HepG2 (cell line): ENCODE results near the gene TTPAL. TPM values are rescaled to one million over a fixed set of nuclear protein-coding genes. Genes with fewer than 3 reads are reported as not detected.

Experiments used
- ARNT2 ChIP-seq: sonication (generic); formaldehyde crosslinking; IDR thresholded peaks from 2 replicates; pipeline ENCODE4 v1.8.0; 2022; ENCODE audit warnings: mild to moderate bottlenecking, low read depth, missing genetic modification reagents, moderate library complexity
- CENPX ChIP-seq: sonication (generic); formaldehyde crosslinking; IDR thresholded peaks from 2 replicates; pipeline ENCODE4 v1.9.0; 2021; ENCODE audit warnings: mild to moderate bottlenecking, missing genetic modification reagents, moderate library complexity
- EP300 ChIP-seq, 3 experiments: sonication (generic) in 1 of 3; formaldehyde crosslinking in 1 of 3; IDR thresholded peaks; 2 replicates each; pipeline versions ENCODE4 v1.5.1 to v1.6.1; 2011 to 2020; ENCODE audit warnings: low read depth in 2 of 3, low read length in 2 of 3, borderline replicate concordance in 1 of 3, improper control_type of control experiment in 1 of 3, mild to moderate bottlenecking in 1 of 3, missing genetic modification reagents in 1 of 3, moderate library complexity in 1 of 3
- JUNB ChIP-seq: sonication (generic); formaldehyde crosslinking; IDR thresholded peaks from 2 replicates; pipeline ENCODE4 v1.8.0; 2022; ENCODE audit warnings: missing genetic modification reagents, mild to moderate bottlenecking, borderline replicate concordance
- MYPOP ChIP-seq: sonication (generic); formaldehyde crosslinking; IDR thresholded peaks from 2 replicates; pipeline ENCODE4 v1.8.1; 2023; ENCODE audit warnings: mild to moderate bottlenecking, moderate library complexity, missing genetic modification reagents
- NRL ChIP-seq: sonication (generic); formaldehyde crosslinking; IDR thresholded peaks from 2 replicates; pipeline ENCODE4 v1.5.0; 2020; ENCODE audit warnings: missing genetic modification reagents, mild to moderate bottlenecking, moderate library complexity, borderline replicate concordance
- PRMT3 ChIP-seq: sonication (generic); formaldehyde crosslinking; IDR thresholded peaks from 2 replicates; pipeline ENCODE4 v1.8.1; 2022; ENCODE audit warnings: low read depth, mild to moderate bottlenecking, moderate library complexity, missing genetic modification reagents, borderline replicate concordance
- REPIN1 ChIP-seq: sonication (generic); formaldehyde crosslinking; IDR thresholded peaks from 2 replicates; pipeline ENCODE4 v1.8.0; 2022; ENCODE audit warnings: missing genetic modification reagents, low read depth, mild to moderate bottlenecking, borderline replicate concordance
- SMAD3 ChIP-seq: sonication (generic); formaldehyde crosslinking; IDR thresholded peaks from 2 replicates; pipeline ENCODE4 v1.4.0; 2020; ENCODE audit warnings: missing genetic modification reagents
- SSRP1 ChIP-seq: IDR thresholded peaks from 2 replicates; pipeline ENCODE4 v1.6.1; 2016; ENCODE audit warnings: control low read depth
- ZBTB2 ChIP-seq: sonication (generic); formaldehyde crosslinking; IDR thresholded peaks from 2 replicates; pipeline ENCODE4 v1.8.0; 2022; ENCODE audit warnings: low read depth, missing genetic modification reagents
- ZNF430 ChIP-seq: sonication (generic); formaldehyde crosslinking; IDR thresholded peaks from 2 replicates; pipeline ENCODE4 v1.9.0; 2021; ENCODE audit warnings: mild to moderate bottlenecking, missing genetic modification reagents
- ZNF777 ChIP-seq: sonication (generic); formaldehyde crosslinking; IDR thresholded peaks from 2 replicates; pipeline ENCODE4 v1.4.0; 2020; ENCODE audit warnings: missing genetic modification reagents
- ZNF816 ChIP-seq: sonication (generic); formaldehyde crosslinking; IDR thresholded peaks from 2 replicates; pipeline ENCODE4 v1.8.0; 2022; ENCODE audit warnings: missing genetic modification reagents, mild to moderate bottlenecking, borderline replicate concordance
- polyA plus RNA-seq, 8 experiments: library from polyadenylated mRNA; depleted of rRNA in 3 of 8; stranded (reverse) in 7 of 8; unstranded in 1 of 8; fragments of >200 nt; fragmentation: Illumina TruSeq in 4 of 8; extraction: Trizol in 4 of 8; gene quantifications; 2 replicates each; pipeline versions ENCODE4 v1.2.1 to v1.2.3, GENCODE V29; 2011 to 2016; ENCODE audit warnings: low read depth in 4 of 8, missing spikeins in 1 of 8, mixed read lengths in 1 of 8; ENCODE audit not compliant: insufficient read depth in 1 of 8
- total RNA-seq, 5 experiments: library from RNA; depleted of rRNA; stranded (reverse); fragments of >200 nt; fragmentation: Illumina TruSeq; extraction: Trizol; gene quantifications; 2 replicates each; pipeline ENCODE4 v1.2.3, GENCODE V29; 2016; ENCODE audit warnings: low read depth in 1 of 5
- TF ChIP-seq, protein P1 (sequence below): sonication (generic); formaldehyde crosslinking; IDR thresholded peaks from 2 replicates; pipeline ENCODE4 v1.9.0; 2022; ENCODE audit warnings: missing genetic modification reagents, mild to moderate bottlenecking, borderline replicate concordance
- TF ChIP-seq, protein P2 (sequence below): IDR thresholded peaks from 2 replicates; pipeline ENCODE4 v1.6.1; 2012; ENCODE audit warnings: inconsistent platforms
- TF ChIP-seq, protein P3 (sequence below): sonication (generic); formaldehyde crosslinking; IDR thresholded peaks from 2 replicates; pipeline ENCODE4 v1.4.0; 2020; ENCODE audit warnings: missing genetic modification reagents
- TF ChIP-seq, protein P4 (sequence below): sonication (generic); formaldehyde crosslinking; conservative IDR thresholded peaks from 2 replicates; pipeline ENCODE4 v1.8.0; 2022; ENCODE audit warnings: missing genetic modification reagents

The TTPAL gene
- total and polyA plus RNA-seq, 2 of the 13 experiments (the other 11 are each of a cell fraction or from before 2014, with no cell fraction given), result 4.3 to 18.8 TPM

DNA sequence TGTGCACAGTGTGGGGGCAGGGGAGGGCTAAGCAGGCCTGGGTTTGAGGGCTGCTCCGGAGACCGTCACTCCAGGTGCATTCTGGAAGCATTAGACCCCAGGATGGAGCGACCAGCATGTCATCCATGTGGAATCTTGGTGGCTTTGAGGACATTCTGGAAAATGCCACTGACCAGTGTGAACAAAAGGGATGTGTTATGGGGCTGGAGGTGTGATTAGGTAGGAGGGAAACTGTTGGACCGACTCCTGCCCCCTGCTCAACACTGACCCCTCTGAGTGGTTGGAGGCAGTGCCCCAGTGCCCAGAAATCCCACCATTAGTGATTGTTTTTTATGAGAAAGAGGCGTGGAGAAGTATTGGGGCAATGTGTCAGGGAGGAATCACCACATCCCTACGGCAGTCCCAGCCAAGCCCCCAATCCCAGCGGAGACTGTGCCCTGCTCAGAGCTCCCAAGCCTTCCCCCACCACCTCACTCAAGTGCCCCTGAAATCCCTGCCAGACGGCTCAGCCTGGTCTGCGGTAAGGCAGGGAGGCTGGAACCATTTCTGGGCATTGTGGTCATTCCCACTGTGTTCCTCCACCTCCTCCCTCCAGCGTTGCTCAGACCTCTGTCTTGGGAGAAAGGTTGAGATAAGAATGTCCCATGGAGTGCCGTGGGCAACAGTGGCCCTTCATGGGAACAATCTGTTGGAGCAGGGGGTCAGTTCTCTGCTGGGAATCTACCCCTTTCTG is 44.0 kb upstream of the TTPAL start (continued):
- TF ChIP-seq, protein P1, sequence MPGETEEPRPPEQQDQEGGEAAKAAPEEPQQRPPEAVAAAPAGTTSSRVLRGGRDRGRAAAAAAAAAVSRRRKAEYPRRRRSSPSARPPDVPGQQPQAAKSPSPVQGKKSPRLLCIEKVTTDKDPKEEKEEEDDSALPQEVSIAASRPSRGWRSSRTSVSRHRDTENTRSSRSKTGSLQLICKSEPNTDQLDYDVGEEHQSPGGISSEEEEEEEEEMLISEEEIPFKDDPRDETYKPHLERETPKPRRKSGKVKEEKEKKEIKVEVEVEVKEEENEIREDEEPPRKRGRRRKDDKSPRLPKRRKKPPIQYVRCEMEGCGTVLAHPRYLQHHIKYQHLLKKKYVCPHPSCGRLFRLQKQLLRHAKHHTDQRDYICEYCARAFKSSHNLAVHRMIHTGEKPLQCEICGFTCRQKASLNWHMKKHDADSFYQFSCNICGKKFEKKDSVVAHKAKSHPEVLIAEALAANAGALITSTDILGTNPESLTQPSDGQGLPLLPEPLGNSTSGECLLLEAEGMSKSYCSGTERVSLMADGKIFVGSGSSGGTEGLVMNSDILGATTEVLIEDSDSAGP (CRISPR knock-in tag), result peak; percentile 87
- TF ChIP-seq ZNF816 (CRISPR knock-in tag), result peak; percentile 17; the same call in 1 of the 2 replicates
- TF ChIP-seq ZNF777 (CRISPR knock-in tag), result 0 out of 2 replicates have a peak, but pooled peaks have one; percentile 49
- TF ChIP-seq, protein P2, sequence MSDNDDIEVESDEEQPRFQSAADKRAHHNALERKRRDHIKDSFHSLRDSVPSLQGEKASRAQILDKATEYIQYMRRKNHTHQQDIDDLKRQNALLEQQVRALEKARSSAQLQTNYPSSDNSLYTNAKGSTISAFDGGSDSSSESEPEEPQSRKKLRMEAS, result peak; percentile 80
- peak; percentile 43; the same call in 1 of the 2 replicates for TF ChIP-seq JUNB (CRISPR knock-in tag)
- TF ChIP-seq SSRP1 (CRISPR knock-in tag), result peak; percentile 97
- TF ChIP-seq ZBTB2 (CRISPR knock-in tag), result no peak; the same call in 1 of the 2 replicates
- no peak for TF ChIP-seq EP300 (IDR thresholded peaks at IDR 0.05; ENCODE audit: low read depth in 2 of 2, low read length in 2 of 2)
- peak; percentile 32; the same call in 1 of the 2 replicates for TF ChIP-seq EP300 (CRISPR knock-in tag; IDR thresholded peaks at IDR 0.05; ENCODE audit: borderline replicate concordance)
- TF ChIP-seq CENPX (CRISPR knock-in tag), result no peak
- TF ChIP-seq, protein P3, sequence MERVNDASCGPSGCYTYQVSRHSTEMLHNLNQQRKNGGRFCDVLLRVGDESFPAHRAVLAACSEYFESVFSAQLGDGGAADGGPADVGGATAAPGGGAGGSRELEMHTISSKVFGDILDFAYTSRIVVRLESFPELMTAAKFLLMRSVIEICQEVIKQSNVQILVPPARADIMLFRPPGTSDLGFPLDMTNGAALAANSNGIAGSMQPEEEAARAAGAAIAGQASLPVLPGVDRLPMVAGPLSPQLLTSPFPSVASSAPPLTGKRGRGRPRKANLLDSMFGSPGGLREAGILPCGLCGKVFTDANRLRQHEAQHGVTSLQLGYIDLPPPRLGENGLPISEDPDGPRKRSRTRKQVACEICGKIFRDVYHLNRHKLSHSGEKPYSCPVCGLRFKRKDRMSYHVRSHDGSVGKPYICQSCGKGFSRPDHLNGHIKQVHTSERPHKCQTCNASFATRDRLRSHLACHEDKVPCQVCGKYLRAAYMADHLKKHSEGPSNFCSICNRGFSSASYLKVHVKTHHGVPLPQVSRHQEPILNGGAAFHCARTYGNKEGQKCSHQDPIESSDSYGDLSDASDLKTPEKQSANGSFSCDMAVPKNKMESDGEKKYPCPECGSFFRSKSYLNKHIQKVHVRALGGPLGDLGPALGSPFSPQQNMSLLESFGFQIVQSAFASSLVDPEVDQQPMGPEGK (CRISPR knock-in tag), result peak; percentile 7; the same call in 1 of the 2 replicates
- TF ChIP-seq, protein P4, sequence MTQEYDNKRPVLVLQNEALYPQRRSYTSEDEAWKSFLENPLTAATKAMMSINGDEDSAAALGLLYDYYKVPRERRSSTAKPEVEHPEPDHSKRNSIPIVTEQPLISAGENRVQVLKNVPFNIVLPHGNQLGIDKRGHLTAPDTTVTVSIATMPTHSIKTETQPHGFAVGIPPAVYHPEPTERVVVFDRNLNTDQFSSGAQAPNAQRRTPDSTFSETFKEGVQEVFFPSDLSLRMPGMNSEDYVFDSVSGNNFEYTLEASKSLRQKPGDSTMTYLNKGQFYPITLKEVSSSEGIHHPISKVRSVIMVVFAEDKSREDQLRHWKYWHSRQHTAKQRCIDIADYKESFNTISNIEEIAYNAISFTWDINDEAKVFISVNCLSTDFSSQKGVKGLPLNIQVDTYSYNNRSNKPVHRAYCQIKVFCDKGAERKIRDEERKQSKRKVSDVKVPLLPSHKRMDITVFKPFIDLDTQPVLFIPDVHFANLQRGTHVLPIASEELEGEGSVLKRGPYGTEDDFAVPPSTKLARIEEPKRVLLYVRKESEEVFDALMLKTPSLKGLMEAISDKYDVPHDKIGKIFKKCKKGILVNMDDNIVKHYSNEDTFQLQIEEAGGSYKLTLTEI (CRISPR knock-in tag), result no peak
- TF ChIP-seq MYPOP (CRISPR knock-in tag), result no peak
- 0 out of 2 replicates have a peak, but pooled peaks have one; percentile 56 for TF ChIP-seq SMAD3 (CRISPR knock-in tag)
- peak; percentile 69; the same call in 1 of the 2 replicates for TF ChIP-seq ZNF430 (CRISPR knock-in tag)
- peak; percentile 44; the same call in 1 of the 2 replicates for TF ChIP-seq ARNT2 (CRISPR knock-in tag)
- TF ChIP-seq PRMT3 (CRISPR knock-in tag), result 0 out of 2 replicates have a peak, but pooled peaks have one; percentile 75
- peak; percentile 93; the same call in 1 of the 2 replicates for TF ChIP-seq NRL (CRISPR knock-in tag)
- peak; percentile 74 for TF ChIP-seq REPIN1 (CRISPR knock-in tag)
